ENCODE measurements around the gene COX7C. TPM values are rescaled to one million over a fixed set of nuclear protein-coding genes. Genes with fewer than 3 reads are reported as not detected.
"Not testable (repeated sequence)": the region's sequence is repeated elsewhere in the genome, so short reads cannot be mapped to it uniquely, and the experiment has no call there.

Gene COX7C
- polyA plus RNA-seq, 3 donors, result 342 to 575 (median 508) TPM

GRCh38 chr5:86649832-86650505, 32.2 kb downstream of the COX7C start:
- Histone ChIP-seq H3K27me3 (ENCODE audit: control insufficient read depth in 2 of 2, insufficient read depth in 2 of 2, low read length in 2 of 2) (no peaks in the 10 kb centered on the region), H3K36me3 (replicated peaks in 1 of 2; ENCODE audit: control insufficient read depth in 1 of 2, insufficient read depth in 2 of 2, low read length in 2 of 2) (no peaks in the 10 kb centered on the region), H3K4me1 (ENCODE audit: control insufficient read depth in 1 of 2, insufficient read depth in 2 of 2, low read length in 2 of 2) (no peaks in the 10 kb centered on the region), H3K9ac (ENCODE audit: insufficient read depth, low read length, poor library complexity, severe bottlenecking) (no peak overlapping the region), H2AFZ (ENCODE audit: insufficient read depth, low read depth, low read length, poor library complexity, severe bottlenecking) (no peak overlapping the region), H3K4me3 (replicated peaks in 1 of 3; ENCODE audit: low read depth in 2 of 3, low read length in 3 of 3) (no peak overlapping the region), H3K4me2 (replicated peaks; ENCODE audit: extremely low read depth, low read length, poor library complexity, severe bottlenecking) (no peak overlapping the region), H4K20me1 (ENCODE audit: insufficient read depth, low read length) (no peaks in the 10 kb centered on the region), H3K27ac (ENCODE audit: low read depth in 1 of 2, low read length in 2 of 2) (no peak overlapping the region), H3K79me2 (ENCODE audit: insufficient read depth, low read length) (no peaks in the 10 kb centered on the region), H3K9me3 (replicated peaks in 1 of 2; ENCODE audit: control insufficient read depth in 1 of 2, insufficient read depth in 1 of 2, low read length in 2 of 2) (peaks cover 0 to 3% of the 10 kb centered on the region in 2 donors)
- TF ChIP-seq CTCF (IDR thresholded peaks at IDR 0.05), result no peak
- Mint-ChIP-seq H3K4me3 (no peak overlapping the region), H3K36me3 (no peaks in the 10 kb centered on the region), H3K27ac (no peak overlapping the region), H3K9me3 (peaks cover 0 to 4% (median 0%) of the 10 kb centered on the region in 7 donors), H3K27me3 (ENCODE audit: low read depth in 3 of 3) (peaks cover 0 to 2% (median 1%) of the 10 kb centered on the region in 3 donors), H3K4me1 (no peaks in the 10 kb centered on the region)
- WGBS (ENCODE audit: insufficient coverage), result no CpG with 5 or more reads among the region's 3 CpGs
- intact Hi-C loops (cut with micrococcal nuclease), result no loop called here
- DNase-seq, result no peak

GRCh38 chr5:86660771-86661170, 43.0 kb downstream of the COX7C start:
- H3K27me3 Mint-ChIP-seq (ENCODE audit: low read depth in 3 of 3); H3K9ac ChIP-seq (ENCODE audit: insufficient read depth, low read length, poor library complexity, severe bottlenecking); H3K36me3 Mint-ChIP-seq; H3K27me3 ChIP-seq (ENCODE audit: control insufficient read depth in 2 of 2, insufficient read depth in 2 of 2, low read length in 2 of 2); H3K4me1 Mint-ChIP-seq; H2AFZ ChIP-seq (ENCODE audit: insufficient read depth, low read depth, low read length, poor library complexity, severe bottlenecking); H3K9me3 Mint-ChIP-seq; H3K27ac ChIP-seq (ENCODE audit: low read depth in 1 of 2, low read length in 2 of 2); H3K4me3 ChIP-seq (replicated peaks in 1 of 3; ENCODE audit: low read depth in 2 of 3, low read length in 3 of 3); H3K4me2 ChIP-seq (replicated peaks; ENCODE audit: extremely low read depth, low read length, poor library complexity, severe bottlenecking); intact Hi-C loops (cut with micrococcal nuclease); H3K4me1 ChIP-seq (ENCODE audit: control insufficient read depth in 1 of 2, insufficient read depth in 2 of 2, low read length in 2 of 2); H3K36me3 ChIP-seq (replicated peaks in 1 of 2; ENCODE audit: control insufficient read depth in 1 of 2, insufficient read depth in 2 of 2, low read length in 2 of 2); H3K4me3 Mint-ChIP-seq; H3K79me2 ChIP-seq (ENCODE audit: insufficient read depth, low read length); DNase-seq; H4K20me1 ChIP-seq (ENCODE audit: insufficient read depth, low read length); H3K9me3 ChIP-seq (replicated peaks in 1 of 2; ENCODE audit: control insufficient read depth in 1 of 2, insufficient read depth in 1 of 2, low read length in 2 of 2); H3K27ac Mint-ChIP-seq: not testable (repeated sequence)
- no CpG with 5 or more reads among the region's 2 CpGs for WGBS (ENCODE audit: insufficient coverage)

Measured in CD14-positive monocyte (primary cell).